ENCODE measurements around the gene UQCRC1. TPM values are rescaled to one million over a fixed set of nuclear protein-coding genes. Genes with fewer than 3 reads are reported as not detected.
A peak's percentile ranks its signal among the peaks of the same experiment; 100 is the strongest.

The UQCRC1 gene
- total RNA-seq, 4 donors from 2014 or later: 223 to 439 (median 295) TPM

- intact Hi-C loops (cut with DNase I): no loop called here
Observed at GRCh38 chr3:48637305-48637704, 27.9 kb upstream of the UQCRC1 start.

GRCh38 chr3:48636149-48636655 lies 26.8 kb upstream of the UQCRC1 start:
- H3K9me3 ChIP-seq: no peaks in the 10 kb centered on the region
- intact Hi-C loops (cut with DNase I): no loop called here
- H3K36me3 ChIP-seq: peaks cover 0 to 7% of the 10 kb centered on the region in 2 donors
- H3K4me1 ChIP-seq: peaks cover 8 to 15% of the 10 kb centered on the region in 2 donors
- TF ChIP-seq CTCF (IDR thresholded peaks at IDR 0.05) (no peak), POLR2A (IDR thresholded peaks at IDR 0.05) (no peak)
- no peak overlapping the region for H3K27ac ChIP-seq
- H3K27me3 ChIP-seq: no peaks in the 10 kb centered on the region
- peak overlapping the region; percentile 52 to 83 (median 78) for H3K4me3 ChIP-seq (replicated peaks in 1 of 3)
- WGBS, 2 donors: 50 to 60% methylated on average over 10 of the region's 10 CpGs
- no peak for DNase-seq

More at GRCh38 chr3:48637305-48637704, 27.9 kb upstream of the UQCRC1 start:
- H3K27me3 ChIP-seq: no peaks in the 10 kb centered on the region
- WGBS, 2 donors: 64 to 82% methylated on average over 6 of the region's 6 CpGs
- H3K27ac ChIP-seq: no peak overlapping the region
- TF ChIP-seq POLR2A (IDR thresholded peaks at IDR 0.05) (no peak), CTCF (IDR thresholded peaks at IDR 0.05) (no peak)
- peaks cover 8 to 15% of the 10 kb centered on the region in 2 donors for H3K4me1 ChIP-seq
- H3K36me3 ChIP-seq: peaks cover 0 to 6% of the 10 kb centered on the region in 2 donors
- no peak overlapping the region for H3K4me3 ChIP-seq (replicated peaks in 1 of 3)
- DNase-seq: no peak
- H3K9me3 ChIP-seq: no peaks in the 10 kb centered on the region

GRCh38 chr3:48635222-48636021 lies 26.0 kb upstream of the UQCRC1 start, which contains the start of gene SLC26A6:
SLC26A6 (minus strand) TSS chr3:48635461; CDS start chr3:48635393, 68 bp downstream.
- H3K36me3 ChIP-seq: peaks cover 0 to 10% of the 10 kb centered on the region in 2 donors
- H3K4me3 ChIP-seq (replicated peaks in 1 of 3): peak within 1 kb of the TSS; percentile 52 to 83 (median 78)
- H3K9me3 ChIP-seq: no peaks in the 10 kb centered on the region
- peak; percentile 96 to 97 for DNase-seq
- intact Hi-C loops (cut with DNase I): no loop called here
- WGBS, 2 donors: 1% methylated on average over 20 to 26 of the region's 68 CpGs
- no peaks in the 10 kb centered on the region for H3K27me3 ChIP-seq
- peaks cover 8 to 15% of the 10 kb centered on the region in 2 donors for H3K4me1 ChIP-seq
- H3K27ac ChIP-seq: peak within 1 kb of the TSS in 2 of 3 donors; percentile 58 to 67
- TF ChIP-seq CTCF (IDR thresholded peaks at IDR 0.05) (peak in 5 of 6 experiments; percentile 1 to 47 (median 23)), POLR2A (IDR thresholded peaks at IDR 0.05) (peak in 1 of 2 donors; percentile 70)

GRCh38 chr3:48634661-48635221 lies 25.3 kb upstream of the UQCRC1 start:
- TF ChIP-seq POLR2A (IDR thresholded peaks at IDR 0.05) (no peak), CTCF (IDR thresholded peaks at IDR 0.05) (no peak)
- Histone ChIP-seq H3K27me3 (no peaks in the 10 kb centered on the region), H3K4me3 (replicated peaks in 1 of 3) (peak overlapping the region; percentile 47 to 83 (median 78)), H3K9me3 (no peaks in the 10 kb centered on the region), H3K36me3 (peaks cover 0 to 10% of the 10 kb centered on the region in 2 donors), H3K27ac (peak overlapping the region in 2 of 3 donors; percentile 47 to 56), H3K4me1 (peaks cover 8 to 15% of the 10 kb centered on the region in 2 donors)
- intact Hi-C loops (cut with DNase I): no loop called here
- 3 to 6% methylated on average over 16 to 30 of the region's 30 CpGs for WGBS, 2 donors
- DNase-seq: peak; percentile 51 to 58

Data from thyroid gland (tissue), 4 donors.